Measurements from ENCODE around the gene SLC45A1.

Gene SLC45A1

GRCh38 chr1:8356256-8357209 lies 38.6 kb downstream of the SLC45A1 start:
- no peak for DNase-seq

DNA sequence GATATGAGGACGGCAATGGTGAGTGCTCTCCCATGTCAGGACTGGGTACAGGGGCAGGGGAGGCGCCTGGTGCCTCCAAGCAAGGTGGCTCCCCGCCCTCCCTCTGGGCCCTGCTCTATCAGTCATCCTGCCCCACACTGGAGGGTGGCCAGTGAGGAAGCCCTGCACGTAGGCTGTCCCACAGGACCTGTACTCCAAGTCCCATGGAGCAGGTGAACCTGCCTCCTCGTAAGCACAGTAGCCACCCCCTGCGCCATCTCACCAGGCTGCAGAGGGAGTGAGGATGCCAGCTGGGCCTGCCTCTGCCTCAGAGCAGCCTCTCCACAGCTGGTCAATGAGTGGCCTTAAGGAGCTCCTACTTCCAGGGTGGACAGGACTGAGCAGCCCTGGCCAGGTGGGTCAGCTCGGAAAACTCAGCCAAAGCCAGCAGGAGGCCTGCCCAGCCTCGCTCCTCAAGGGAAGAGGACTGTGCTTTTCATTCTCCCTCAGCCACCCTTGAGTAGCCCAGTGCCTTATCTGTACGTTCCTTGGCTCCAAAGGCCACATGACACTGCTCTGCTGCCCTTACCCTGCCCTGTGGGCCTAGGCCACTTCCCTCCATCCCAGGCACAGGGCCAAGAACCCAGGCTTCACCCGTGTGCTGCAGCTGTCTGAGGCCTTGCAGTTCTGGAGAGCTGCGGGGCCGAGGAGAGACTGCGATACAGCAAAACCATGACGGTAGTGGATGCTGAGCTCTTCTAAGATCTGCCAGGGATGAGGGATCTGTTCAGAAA lies 39.6 kb downstream of the SLC45A1 start:
- DNase-seq = no peak

DNA sequence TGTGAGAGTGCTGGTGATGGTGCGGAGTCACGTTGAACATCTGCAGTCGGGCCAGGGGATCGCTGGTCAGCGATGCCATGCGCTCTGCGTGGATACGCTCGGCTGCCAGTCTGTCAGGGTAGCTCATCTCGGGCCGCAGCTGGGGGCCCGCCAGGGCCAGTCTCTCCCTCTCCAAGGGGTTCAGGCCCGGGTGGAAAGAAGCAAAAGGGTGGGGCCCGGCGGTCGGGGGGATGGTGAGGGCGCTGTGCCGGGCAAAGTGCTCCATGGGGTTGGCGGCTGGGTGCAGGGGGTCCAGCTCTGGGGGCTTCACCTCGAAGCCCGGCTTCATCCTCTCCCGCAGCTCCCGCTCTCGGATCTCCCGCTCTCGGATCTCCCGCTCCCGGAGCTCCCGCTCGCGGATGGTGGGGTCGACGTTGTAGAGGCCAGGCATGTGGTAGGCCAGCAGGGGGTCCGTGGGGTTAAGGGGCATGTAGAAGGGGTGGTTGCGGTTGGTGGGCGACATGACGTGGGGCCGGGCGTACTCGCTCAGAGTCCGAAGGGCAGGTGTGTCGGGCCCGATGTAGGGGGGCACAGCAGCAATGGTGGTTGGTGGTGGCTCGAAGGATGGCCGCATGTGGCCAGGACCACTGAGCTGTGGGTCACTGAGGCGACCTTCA lies 40.5 kb downstream of the SLC45A1 start:
- no peak for DNase-seq

- DNase-seq = no peak
These were observed 41.1 kb downstream of the SLC45A1 start for GRCh38 chr1:8358897-8359616.

- no peak for DNase-seq
These were observed 41.9 kb downstream of the SLC45A1 start for GRCh38 chr1:8359617-8360481.

DNA sequence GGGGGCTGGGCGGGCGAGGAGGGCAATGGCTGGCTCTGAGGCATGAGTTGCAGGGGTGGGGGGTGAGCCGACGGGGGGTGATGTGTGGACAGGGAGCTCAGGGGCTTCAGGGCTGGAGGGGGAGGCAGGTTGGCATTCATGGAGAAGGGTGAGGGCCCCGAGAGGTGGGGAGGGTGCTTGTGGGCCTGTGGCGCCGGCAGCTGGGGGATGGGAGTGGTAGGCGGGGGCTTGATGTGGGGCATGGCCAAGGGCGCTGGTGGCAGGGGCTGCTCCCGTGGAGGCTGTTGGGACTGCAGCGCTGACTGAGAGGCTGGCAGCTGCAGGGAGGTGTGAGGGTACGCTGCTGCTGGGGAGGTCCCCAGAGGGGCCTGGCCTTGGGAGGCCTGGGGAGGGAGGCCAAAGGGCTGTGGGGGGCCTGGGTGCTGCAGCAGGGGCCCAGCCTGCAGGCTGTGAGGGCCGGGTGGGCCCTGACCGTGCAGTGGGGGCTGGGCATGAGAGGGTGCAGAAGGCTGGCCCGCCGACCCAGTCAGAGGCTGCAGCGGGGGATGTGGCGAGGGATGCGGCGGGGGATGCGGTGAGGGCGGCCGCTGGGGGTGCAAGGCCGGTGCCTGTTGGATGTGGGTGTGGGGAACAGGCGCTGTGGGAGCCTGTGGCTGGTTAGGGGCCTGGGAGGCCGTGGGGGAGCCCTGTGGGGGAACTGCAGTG lies 42.7 kb downstream of the SLC45A1 start:
- DNase-seq = no peak

GRCh38 chr1:8361198-8361849 lies 43.4 kb downstream of the SLC45A1 start:
- DNase-seq = no peak

- no peak for DNase-seq
These were observed 44.8 kb downstream of the SLC45A1 start for GRCh38 chr1:8362701-8363101.

DNA sequence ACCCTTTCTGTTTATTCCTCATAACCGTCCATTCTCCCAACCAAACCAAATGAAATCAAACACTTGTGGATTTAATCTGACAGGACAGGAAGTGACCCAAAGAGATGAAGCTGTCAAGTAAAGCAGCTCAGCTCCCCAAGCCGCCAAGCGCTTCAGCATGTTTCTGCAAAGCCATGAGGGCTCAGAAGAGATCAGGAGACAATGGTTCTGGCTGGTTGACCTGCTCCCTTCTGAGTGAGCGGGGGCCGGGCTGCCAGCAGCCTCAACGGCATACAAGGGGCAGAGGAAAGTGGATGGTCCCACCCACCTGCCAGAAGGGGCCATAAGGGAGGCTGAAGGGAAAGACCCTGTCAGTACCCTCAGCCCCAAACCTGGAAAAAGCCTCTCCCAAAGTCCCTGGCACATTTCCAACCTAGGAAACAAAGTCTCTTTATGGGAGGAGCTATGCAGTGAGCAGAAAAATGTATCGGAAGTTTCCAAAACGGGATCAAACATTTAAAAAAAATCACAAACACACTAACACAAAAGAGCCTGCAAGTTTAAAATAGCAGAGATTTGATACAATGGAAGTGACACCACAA lies 45.4 kb downstream of the SLC45A1 start:
- DNase-seq = no peak

DNA sequence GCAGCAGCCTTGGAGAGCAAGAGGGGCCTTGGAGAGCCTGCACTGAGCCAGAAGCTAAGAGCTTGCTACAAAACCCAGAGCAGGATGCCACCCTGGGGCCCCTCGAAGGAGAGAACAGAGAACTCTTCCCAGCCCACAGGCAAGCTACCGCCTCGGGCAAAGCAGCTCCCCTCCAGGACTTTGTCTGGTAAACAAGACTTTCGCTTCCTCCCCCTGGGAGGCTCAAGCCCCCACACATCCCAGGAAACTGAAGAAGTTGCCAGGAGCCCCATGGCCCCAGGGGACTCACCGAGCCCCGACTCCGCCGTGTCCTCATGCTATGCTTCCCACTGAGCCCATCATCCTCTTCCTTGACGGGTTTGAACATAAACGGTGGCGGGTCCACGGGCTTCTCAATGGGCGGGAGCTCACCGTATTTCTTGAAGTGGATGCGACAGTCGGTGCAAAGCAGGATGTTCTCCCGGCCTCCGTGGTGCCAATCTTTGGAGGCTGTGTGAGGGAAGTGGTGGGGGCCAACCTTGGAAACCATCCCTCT lies 45.9 kb downstream of the SLC45A1 start:
- no peak for DNase-seq

DNA sequence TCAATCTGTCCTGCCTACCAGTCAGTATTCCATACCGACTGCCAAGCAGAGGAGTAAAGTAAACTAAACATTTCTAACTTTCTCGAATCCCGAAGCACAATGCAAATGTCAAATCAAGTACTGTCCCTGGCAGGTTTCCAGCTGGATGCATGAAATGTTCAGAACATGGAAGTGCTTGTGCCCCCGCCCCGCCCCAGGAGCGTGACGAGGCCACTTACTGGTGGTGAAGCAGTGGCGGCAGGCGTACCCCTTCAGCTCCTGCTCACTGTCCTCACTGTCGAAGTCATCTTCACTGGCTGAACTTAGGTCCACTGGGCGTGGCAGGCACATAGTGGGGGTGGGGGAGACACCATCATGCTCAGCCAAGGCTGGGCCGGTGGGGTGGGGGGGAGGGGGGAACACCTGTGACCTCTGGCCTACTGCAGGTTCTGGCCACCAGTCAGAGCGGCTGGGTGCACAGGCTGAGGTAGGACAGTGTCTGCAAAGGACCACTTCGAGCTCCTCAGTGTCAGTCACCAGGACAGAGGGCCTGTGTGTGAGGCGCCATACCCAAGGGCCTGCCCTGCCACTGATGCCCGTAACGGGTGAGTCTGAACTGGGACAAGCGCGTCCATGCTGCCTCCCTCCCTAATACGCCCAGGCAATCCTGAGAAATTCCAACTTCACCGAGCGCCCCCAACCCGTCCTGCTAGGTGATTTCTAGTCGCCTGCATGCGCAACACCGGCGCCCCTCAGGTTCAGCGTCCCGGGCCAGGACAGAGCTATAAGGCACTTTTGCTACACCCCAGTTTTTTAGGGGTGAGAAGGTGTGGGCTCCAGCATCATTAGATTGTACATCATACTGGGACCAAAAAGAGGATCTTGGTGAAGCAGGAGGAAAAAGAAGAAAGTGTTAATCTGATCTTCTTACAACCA lies 46.9 kb downstream of the SLC45A1 start:
- no peak for DNase-seq

GRCh38 chr1:8365661-8366362 lies 47.9 kb downstream of the SLC45A1 start:
- DNase-seq = no peak

- DNase-seq = no peak
These were observed 49.8 kb downstream of the SLC45A1 start for GRCh38 chr1:8367571-8368194.

DNA sequence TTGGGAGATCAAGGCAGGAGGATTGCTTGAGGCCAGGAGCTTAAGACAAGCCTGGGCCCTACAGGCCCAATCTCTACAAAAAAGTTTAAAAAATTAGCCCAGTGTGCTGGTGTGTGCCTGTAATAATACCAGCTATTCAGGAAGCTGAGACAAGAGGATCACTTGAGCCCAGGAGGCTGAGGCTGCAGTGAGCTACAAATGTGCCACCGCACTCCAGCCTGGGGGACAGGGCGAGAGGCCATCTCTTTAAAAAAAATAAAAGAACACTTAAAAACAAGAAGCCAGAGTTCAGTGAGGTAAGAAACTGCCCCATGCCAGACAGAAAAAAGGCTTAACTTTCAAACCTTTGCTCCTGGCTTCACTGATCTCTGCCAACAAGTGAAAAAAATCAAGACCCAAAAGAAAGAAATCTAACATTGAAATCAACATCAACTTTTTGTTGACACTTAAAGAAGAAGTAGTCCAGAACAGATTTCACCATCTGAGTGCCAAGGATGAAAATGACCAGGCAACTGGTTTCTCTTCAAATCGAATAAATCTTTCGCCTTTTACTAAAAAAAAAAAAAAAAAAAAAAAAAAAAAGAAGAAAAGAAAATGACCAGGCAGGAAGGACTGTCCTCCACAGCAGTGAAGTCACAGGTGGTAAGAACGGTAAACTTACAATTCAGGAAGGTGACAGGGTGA lies 51.2 kb downstream of the SLC45A1 start:
- DNase-seq = no peak

GRCh38 chr1:8370046-8370881 lies 52.4 kb downstream of the SLC45A1 start:
- DNase-seq = no peak

- no peak for DNase-seq
These were observed 53.0 kb downstream of the SLC45A1 start for GRCh38 chr1:8370905-8371315.
